Left kidney (tissue), 8 donors: ENCODE data around the gene ABHD13. TPM values are rescaled to one million over a fixed set of nuclear protein-coding genes. Genes with fewer than 3 reads are reported as not detected.

Experiments
- DNase-seq: peaks from one replicate; pipeline ENCODE4 v3.0.0-alpha.2; 2013
- long read RNA-seq, 8 donors: transcript quantifications; one replicate each; lab custom pipeline, GENCODE V29; 2026
- polyA plus RNA-seq: library from polyadenylated mRNA; unstranded; fragments of 120-200 nt; gene quantifications from one replicate; pipeline ENCODE4 v1.2.1, GENCODE V29; 2013; ENCODE audit not compliant: insufficient read length

ABHD13 gene
- polyA plus RNA-seq = 15.7 TPM
- long read RNA-seq, donor 1, full-length matches to known transcripts = 12 of 12 reads
- long read RNA-seq, donor 1, partial matches to known transcripts = 0 of 12 reads
- long read RNA-seq, donor 1, other reads (novel, unspliced or antisense) = 0 of 12 reads
- long read RNA-seq, donor 2, full-length matches to known transcripts = 7 of 7 reads
- long read RNA-seq, donor 2, partial matches to known transcripts = 0 of 7 reads
- long read RNA-seq, donor 2, other reads (novel, unspliced or antisense) = 0 of 7 reads
- long read RNA-seq, donor 3, full-length matches to known transcripts = 9 of 9 reads
- long read RNA-seq, donor 3, partial matches to known transcripts = 0 of 9 reads
- long read RNA-seq, donor 3, other reads (novel, unspliced or antisense) = 0 of 9 reads
- long read RNA-seq, donor 4, full-length matches to known transcripts = 1 of 1 reads
- long read RNA-seq, donor 4, partial matches to known transcripts = 0 of 1 reads
- long read RNA-seq, donor 4, other reads (novel, unspliced or antisense) = 0 of 1 reads
- long read RNA-seq, donor 5, full-length matches to known transcripts = 20 of 20 reads
- long read RNA-seq, donor 5, partial matches to known transcripts = 0 of 20 reads
- long read RNA-seq, donor 5, other reads (novel, unspliced or antisense) = 0 of 20 reads
- long read RNA-seq, donor 6, full-length matches to known transcripts = 12 of 12 reads
- long read RNA-seq, donor 6, partial matches to known transcripts = 0 of 12 reads
- long read RNA-seq, donor 6, other reads (novel, unspliced or antisense) = 0 of 12 reads
- long read RNA-seq, donor 7, full-length matches to known transcripts = 16 of 16 reads
- long read RNA-seq, donor 7, partial matches to known transcripts = 0 of 16 reads
- long read RNA-seq, donor 7, other reads (novel, unspliced or antisense) = 0 of 16 reads
- long read RNA-seq, donor 8, full-length matches to known transcripts = 6 of 6 reads
- long read RNA-seq, donor 8, partial matches to known transcripts = 0 of 6 reads
- long read RNA-seq, donor 8, other reads (novel, unspliced or antisense) = 0 of 6 reads

- DNase-seq = peak; percentile 94
Observed at GRCh38 chr13:108218044-108218974, at the start of gene ABHD13. TSS of gene ABHD13 (plus strand) at chr13:108218392. CDS start at chr13:108229219, 10,827 bp downstream.

- no peak for DNase-seq
Observed at GRCh38 chr13:108168929-108169328, 49.3 kb upstream of the ABHD13 start.

- DNase-seq = no peak
Observed at GRCh38 chr13:108176685-108177274, 41.4 kb upstream of the ABHD13 start.

GRCh38 chr13:108178078-108178477 is 40.1 kb upstream of the ABHD13 start:
- no peak for DNase-seq

GRCh38 chr13:108182652-108183051 is 35.5 kb upstream of the ABHD13 start:
- DNase-seq = no peak

- DNase-seq = no peak
Observed at GRCh38 chr13:108185223-108185622, 33.0 kb upstream of the ABHD13 start.

- no peak for DNase-seq
Observed at GRCh38 chr13:108188260-108188659, 29.9 kb upstream of the ABHD13 start.

- DNase-seq = no peak
Observed at GRCh38 chr13:108190897-108191296, 27.3 kb upstream of the ABHD13 start.

- DNase-seq = no peak
Observed at GRCh38 chr13:108193806-108194205, 24.4 kb upstream of the ABHD13 start.

- no peak for DNase-seq
Observed at GRCh38 chr13:108194435-108194936, 23.7 kb upstream of the ABHD13 start.

- no peak for DNase-seq
Observed at GRCh38 chr13:108195146-108195545, 23.0 kb upstream of the ABHD13 start.

- no peak for DNase-seq
Observed at GRCh38 chr13:108195861-108196260, 22.3 kb upstream of the ABHD13 start.

GRCh38 chr13:108200781-108201398 is 17.3 kb upstream of the ABHD13 start:
- DNase-seq = no peak

GRCh38 chr13:108210551-108210950 is 7.6 kb upstream of the ABHD13 start:
- DNase-seq = no peak

- no peak for DNase-seq
Observed at GRCh38 chr13:108212886-108213285, 5.3 kb upstream of the ABHD13 start.

GRCh38 chr13:108213946-108214345 is 4.2 kb upstream of the ABHD13 start:
- no peak for DNase-seq

GRCh38 chr13:108214441-108215271 is 3.5 kb upstream of the ABHD13 start:
- no peak for DNase-seq

- peak; percentile 91 for DNase-seq
Observed at GRCh38 chr13:108215436-108215835, 2.8 kb upstream of the ABHD13 start, which contains the start of gene LIG4. TSS of gene LIG4 (minus strand) at chr13:108215536. CDS start at chr13:108211268, 4,268 bp downstream.
